M059J (cell line): ENCODE measurements around the gene CCDC85B. TPM values are rescaled to one million over a fixed set of nuclear protein-coding genes. Genes with fewer than 3 reads are reported as not detected.
A peak's percentile ranks its signal among the peaks of the same experiment; 100 is the strongest.
"Not testable (repeated sequence)": the region's sequence is repeated elsewhere in the genome, so short reads cannot be mapped to it uniquely, and the experiment has no call there.

Experiments used
- DNase-seq: peaks from one replicate; pipeline ENCODE4 v3.0.0-alpha.2; 2012; ENCODE audit warnings: low read depth
- total RNA-seq: library from RNA; depleted of rRNA; stranded (reverse); fragments of >200 nt; shearing (Covaris generic); gene quantifications from 2 replicates; pipeline ENCODE4 v1.2.3, GENCODE V29; 2014; rRNA removed

The CCDC85B gene
- 57.1 and 95.3 TPM in 2 replicates for total RNA-seq

- DNase-seq = peak; percentile 94
Measured at GRCh38 chr11:65890324-65891218, at the start of gene CCDC85B. TSS of gene CCDC85B (plus strand) at chr11:65890673. CDS start at chr11:65890784, 111 bp downstream.

- DNase-seq = no peak
Measured at GRCh38 chr11:65842144-65842543, 48.3 kb upstream of the CCDC85B start.

DNA sequence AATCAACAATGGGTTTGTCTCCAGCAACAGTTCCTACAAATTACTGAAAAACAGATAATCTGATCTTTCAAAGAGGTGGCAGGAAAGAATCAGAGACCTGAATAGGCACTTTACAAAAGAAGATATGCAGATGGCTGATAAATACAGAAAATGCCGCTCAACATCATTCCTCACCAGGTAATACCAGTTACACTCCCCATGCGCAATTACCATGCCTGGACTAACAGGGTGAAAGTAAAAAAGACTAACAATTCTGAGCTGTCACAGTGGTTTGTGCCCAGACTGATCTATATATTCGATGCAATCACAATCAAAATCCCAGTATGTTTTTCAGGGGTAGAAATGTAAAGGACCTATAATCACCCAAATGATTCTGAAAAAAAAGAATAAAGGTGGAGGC is 46.7 kb upstream of the CCDC85B start:
- DNase-seq = no peak

- no peak for DNase-seq
Measured at GRCh38 chr11:65844231-65844872, 46.1 kb upstream of the CCDC85B start.

DNA sequence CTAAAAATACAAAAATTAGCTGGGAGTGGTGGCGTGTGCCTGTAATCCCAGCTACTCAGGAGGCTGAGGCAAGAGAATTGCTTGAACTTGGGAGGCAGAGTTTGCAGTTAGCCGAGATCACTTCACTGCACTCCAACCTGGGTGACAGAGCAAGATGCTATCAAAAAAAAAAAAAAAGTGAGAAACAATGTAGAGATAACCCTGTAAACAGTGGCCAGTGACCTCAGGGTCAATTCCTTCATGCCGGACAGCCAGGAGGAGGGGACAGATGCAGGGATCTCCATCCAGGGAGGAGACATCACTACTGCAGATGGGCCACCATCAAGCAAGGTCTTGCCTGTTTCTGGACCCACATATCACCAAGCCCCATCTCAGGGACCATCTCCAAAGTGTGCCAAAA is 42.7 kb upstream of the CCDC85B start:
- DNase-seq = no peak

DNA sequence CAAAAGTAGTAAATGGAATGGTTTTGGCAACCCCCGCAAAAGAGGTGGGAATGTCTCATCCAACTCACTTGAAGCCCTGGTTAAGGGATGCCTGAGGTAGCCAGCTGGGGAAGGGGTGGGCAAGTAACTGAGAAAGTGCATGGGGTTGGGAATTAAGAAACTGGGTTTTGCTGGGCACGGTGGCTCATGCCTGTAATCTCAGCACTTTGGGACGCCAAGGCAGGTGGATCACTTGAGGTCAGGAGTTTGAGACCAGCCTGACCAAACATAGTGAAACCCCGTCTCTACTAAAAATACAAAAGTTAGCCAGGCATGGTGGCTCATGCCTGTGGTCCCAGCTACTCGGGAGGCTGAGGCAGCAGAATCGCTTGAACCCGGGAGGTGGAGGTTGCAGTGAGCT is 41.8 kb upstream of the CCDC85B start:
- not testable (repeated sequence) for DNase-seq

DNA sequence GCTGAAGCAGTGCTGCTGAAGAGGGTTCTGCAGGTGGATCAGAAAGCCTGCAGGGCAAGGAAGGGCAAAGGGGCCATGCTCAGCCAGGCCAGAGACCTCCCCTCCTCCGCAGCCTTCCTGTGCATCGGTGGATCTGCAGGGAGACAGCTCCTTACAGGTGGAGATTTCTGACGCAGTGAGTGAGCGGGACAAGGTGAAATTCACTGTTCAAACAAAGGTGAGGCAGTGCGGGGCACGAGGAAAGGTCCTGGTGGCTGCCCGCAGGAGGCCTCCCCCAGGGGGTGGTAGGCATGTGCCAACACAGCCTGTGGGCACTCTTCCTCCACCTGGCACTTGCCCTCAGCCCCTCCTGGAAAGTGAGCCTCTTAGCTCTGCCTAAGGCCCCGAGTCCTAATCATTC is 41.1 kb upstream of the CCDC85B start:
- DNase-seq = no peak

- DNase-seq = no peak
Measured at GRCh38 chr11:65849771-65850216, 40.7 kb upstream of the CCDC85B start.

GRCh38 chr11:65850217-65851082 is 40.0 kb upstream of the CCDC85B start:
- peak; percentile 30 for DNase-seq

DNA sequence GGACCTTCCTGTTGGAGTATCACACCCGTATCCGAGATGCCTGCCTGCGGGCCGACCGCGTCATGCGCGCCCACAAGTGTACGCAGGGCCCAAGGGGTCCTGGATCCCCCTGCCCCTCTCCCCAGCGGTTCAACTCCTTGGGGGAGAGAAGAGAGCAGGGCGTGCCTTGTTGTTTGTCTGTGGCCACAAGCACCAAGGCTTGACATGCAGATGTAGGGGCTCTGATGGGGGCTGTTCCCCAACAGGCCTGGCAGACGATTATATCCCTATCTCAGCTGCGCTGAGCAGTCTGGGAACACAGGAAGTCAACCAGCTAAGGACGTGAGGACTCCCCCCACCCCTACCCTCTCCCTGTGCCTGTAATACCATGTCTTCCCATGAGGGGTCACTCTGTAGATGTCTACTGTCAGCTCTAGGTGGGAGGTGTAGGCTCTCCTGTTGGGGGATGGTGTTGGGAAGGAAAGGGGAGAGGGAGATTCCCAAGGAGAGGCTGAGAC is 39.3 kb upstream of the CCDC85B start:
- DNase-seq = peak; percentile 46

GRCh38 chr11:65851811-65852507 is 38.5 kb upstream of the CCDC85B start:
- peak; percentile 54 for DNase-seq

DNA sequence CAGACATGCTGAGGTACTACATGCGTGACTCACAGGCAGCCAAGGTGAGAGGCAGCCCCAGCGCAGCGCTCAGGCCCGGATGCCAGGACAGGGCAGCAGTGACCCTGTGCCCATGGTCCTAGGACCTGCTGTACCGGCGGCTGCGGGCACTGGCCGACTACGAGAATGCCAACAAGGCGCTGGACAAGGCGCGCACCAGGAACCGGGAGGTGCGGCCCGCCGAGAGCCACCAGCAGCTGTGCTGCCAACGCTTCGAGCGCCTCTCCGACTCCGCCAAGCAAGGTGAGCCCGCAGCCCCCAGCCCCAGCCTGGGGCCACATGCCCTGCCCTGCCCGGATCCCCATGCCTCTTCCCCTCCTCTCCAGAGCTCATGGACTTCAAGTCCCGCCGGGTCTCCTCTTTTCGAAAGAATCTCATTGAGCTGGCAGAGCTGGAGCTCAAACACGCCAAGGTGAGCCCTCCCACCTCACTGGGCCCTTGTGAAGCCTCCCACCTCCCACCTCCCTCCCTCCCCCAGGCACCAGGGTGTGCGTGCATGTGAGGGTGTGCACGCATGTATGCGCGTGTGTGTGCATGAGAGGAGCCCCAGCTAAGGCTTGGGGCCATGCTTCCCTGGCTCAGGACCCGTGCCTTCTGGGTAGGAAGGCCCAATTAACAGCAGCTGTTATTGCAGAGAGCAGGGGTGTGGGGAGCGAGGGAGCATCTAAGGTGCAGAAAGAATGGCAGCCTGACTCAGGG is 37.8 kb upstream of the CCDC85B start:
- DNase-seq = peak; percentile 39

DNA sequence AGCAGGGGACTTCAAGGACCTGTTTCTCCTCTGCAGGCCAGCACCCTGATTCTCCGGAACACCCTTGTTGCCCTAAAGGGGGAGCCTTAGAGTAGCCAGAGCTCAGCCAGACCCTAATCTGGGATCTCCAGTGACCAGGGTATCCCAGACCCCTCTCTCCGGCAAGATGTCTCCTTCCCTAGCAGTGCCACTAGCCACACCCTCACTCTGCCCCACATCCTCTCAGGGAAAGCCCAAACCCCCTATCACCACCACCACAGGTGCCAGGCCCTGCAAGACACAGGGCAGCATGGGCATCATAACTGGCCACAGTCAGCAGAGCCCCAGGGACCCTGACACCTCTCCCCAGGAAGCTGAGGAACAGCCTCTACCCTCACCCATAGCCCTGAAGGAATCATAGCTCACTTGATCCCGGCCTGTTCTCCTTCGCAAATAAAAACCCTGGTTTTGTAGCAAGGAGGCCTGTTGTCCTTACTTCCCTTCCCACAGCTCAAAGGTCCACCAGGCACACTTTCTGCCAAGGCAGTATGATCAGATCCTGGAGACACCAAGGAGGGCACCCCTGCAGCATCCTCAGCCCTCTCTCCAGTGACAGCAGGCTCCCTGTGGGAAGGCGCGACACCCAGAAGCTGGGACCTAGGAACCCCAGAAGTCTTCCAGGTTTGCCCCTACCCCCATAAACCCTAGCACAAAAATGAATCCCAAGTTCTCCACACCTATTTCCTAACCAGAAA is 37.1 kb upstream of the CCDC85B start:
- no peak for DNase-seq

GRCh38 chr11:65854161-65854592 is 36.3 kb upstream of the CCDC85B start:
- no peak for DNase-seq

GRCh38 chr11:65854852-65855837 is 35.3 kb upstream of the CCDC85B start:
- no peak for DNase-seq

GRCh38 chr11:65855927-65856363 is 34.5 kb upstream of the CCDC85B start:
- no peak for DNase-seq

GRCh38 chr11:65856689-65857499 is 33.6 kb upstream of the CCDC85B start:
- peak; percentile 70 for DNase-seq

GRCh38 chr11:65857500-65857852 is 33.0 kb upstream of the CCDC85B start:
- no peak for DNase-seq
